GM21576 (cell line): ENCODE measurements around the gene NMU.
"Not testable (repeated sequence)": the region's sequence is repeated elsewhere in the genome, so short reads cannot be mapped to it uniquely, and the experiment has no call there.

Experiments
- ATAC-seq: cut with Tn5 transposase; IDR thresholded peaks from one replicate; pipeline ENCODE4 v1.9.1; 2021; ENCODE audit warnings: mild to moderate bottlenecking, moderate library complexity; ENCODE audit not compliant: unreplicated experiment

Gene NMU, protein sequence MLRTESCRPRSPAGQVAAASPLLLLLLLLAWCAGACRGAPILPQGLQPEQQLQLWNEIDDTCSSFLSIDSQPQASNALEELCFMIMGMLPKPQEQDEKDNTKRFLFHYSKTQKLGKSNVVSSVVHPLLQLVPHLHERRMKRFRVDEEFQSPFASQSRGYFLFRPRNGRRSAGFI

DNA sequence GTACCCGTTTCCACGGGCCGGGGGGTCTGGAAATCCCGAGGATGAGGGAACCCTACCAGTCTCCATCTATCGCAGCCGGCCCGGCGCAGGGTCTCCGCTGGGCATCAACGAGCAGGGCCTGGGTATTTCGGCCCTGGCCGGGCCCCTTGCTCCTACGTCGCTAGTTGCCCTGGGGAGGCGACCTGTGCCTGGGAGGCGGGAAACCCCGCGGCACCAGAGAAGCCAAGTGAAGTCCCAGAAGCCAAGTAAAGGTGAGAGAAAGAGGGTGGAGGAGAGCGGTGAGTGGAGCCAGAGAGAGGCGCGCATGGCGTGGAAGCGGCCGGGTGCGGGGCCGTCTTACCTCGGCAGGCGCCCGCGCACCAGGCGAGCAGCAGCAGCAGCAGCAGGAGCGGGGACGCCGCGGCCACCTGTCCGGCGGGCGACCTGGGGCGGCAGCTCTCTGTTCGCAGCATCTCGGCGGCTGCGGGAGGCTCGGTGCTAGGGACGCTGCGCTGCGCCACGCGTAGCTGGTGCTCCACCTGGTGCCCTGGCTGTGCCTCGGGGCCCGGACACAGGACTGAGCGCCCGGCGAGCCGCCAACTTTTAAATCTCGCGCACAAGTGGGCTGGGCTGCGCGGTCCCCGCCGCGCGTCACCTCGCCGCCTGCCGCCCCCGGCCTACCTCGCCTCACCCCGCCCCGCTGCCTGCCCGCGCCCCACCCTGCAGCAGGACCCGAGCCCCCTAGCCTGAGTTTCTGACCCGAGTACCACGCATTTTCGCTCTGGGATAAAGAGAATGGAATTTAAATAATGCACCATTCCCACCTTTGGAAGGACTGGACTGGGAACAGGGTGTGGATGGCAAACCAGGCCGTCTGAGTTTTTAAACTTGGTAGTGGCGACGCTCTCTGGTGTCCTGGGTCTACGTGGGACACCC lies at the start of gene NMU:
Gene NMU (minus strand): TSS at position 558 of the 915 bp plus-strand sequence. CDS start 106 bp downstream, at position 452.
- peak; percentile 78 for ATAC-seq

DNA sequence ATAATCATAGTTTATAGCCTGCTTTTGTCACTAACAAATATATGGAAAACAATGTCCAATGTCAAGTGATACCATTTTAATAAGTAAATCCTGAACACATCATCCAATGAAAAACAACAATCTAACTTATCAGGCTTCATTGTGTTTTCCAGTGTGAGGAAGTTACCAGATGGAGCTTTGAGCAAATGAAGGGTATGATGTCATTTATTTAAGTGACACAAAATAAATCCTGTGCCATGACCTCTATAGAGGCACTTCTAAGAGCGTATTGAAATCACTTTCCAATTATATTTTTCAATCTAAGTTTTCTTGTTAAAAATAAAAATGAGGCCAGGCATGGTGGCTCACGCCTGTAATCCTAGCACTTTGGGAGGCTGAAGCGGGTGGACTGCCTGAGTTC lies 48.2 kb upstream of the NMU start:
- no peak for ATAC-seq

GRCh38 chr4:55682797-55683196 lies 46.7 kb upstream of the NMU start:
- ATAC-seq, result not testable (repeated sequence)

DNA sequence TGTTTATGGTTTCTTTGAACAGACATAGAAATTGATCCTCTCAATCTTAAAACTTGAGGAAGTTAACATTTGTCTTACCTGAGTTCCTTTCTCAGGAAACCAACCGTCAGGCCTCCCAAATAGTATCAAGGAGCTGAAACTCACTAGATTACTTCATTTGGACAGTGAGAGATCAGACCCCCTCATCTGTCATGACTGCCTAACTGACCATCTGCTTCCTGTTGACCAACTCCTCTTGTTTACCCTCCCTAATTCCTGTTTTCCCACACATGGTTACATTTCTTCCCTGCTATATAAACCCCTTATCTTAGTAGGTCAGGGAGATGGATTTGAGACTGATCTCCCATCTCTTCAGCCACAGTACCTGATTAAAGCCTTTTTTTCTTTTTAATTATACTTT lies 46.2 kb upstream of the NMU start:
- ATAC-seq, result no peak

DNA sequence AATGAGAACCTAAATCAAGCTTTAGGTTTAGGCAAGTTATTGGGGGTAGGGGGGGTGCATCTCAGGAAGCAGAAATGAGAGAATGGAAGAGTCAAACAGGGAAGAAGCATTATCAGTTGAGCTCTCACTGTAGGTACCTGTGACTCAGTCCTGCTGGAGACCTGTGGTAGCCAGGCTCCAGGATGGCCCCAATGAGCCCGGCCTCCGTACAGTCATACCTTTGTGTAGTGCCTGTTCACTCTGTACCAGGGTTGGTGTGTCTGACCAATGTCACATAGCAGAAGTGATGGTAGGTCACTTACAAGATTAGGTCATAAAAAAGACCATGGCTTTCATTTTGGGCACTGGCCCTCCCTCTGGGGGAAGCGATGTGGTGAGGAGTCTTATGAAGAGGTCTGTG lies 45.3 kb upstream of the NMU start:
- no peak for ATAC-seq

GRCh38 chr4:55675196-55675793 lies 39.2 kb upstream of the NMU start:
- no peak for ATAC-seq

DNA sequence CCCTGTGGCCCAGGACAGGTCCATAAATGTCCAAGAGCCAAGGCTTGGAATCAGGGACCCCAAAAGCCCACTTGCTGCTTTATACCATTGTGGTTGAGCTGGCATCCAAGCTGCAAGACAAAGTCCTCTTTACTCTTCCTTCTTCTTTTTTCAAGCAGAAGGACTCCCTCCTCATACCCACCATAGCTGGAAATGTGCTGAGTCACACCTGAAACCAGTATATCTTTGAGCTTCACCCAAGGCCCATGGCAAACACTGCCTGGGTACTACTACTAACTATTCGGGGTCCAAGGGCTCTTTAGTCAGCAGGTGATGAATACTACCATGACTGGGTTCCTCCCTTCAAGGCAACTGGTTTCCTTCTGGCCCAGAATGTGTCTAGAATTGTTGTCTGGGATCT lies 37.3 kb upstream of the NMU start:
- no peak for ATAC-seq

DNA sequence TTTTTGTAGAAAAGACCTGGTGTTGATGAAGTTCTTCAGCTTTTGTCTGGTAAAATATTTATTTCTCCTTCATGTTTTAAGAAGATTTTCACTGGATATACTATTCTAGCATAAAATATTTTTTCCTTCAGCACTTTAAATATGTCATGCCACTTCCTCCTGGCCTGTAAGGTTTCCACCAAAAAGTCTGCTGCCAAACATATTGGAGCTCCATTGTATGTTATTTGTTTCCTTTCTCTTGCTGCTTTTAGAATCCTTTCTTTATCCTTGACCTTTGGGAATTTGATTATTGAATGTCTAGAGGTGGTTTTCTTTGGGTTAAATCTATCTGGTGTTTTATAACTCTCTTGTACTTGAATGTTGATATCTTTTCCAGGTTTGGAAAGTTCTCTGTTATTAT lies 35.6 kb upstream of the NMU start:
- ATAC-seq, result no peak

- no peak for ATAC-seq
Observed at GRCh38 chr4:55670695-55671094, 34.6 kb upstream of the NMU start.

GRCh38 chr4:55668449-55668848 lies 32.4 kb upstream of the NMU start:
- ATAC-seq, result no peak

DNA sequence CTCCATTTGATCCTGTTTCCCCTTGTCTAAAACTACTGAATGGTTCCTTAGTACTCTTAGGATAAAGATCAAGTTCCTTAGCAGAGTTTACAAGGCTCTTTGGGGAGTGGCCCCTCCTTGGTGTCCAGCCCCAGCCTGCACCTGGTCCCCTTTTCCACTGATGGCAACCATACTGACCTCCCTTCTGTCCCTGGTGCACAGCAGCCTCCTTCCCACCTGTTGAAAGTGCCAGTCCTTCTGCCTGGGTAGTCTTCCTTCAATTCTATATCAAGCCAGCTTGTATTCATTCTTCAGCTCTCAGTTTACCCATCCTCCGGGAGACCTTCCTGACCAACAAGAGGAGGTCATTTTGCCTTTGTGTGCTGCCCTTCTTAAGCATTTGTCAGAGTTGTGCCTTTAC lies 30.4 kb upstream of the NMU start:
- ATAC-seq, result no peak

DNA sequence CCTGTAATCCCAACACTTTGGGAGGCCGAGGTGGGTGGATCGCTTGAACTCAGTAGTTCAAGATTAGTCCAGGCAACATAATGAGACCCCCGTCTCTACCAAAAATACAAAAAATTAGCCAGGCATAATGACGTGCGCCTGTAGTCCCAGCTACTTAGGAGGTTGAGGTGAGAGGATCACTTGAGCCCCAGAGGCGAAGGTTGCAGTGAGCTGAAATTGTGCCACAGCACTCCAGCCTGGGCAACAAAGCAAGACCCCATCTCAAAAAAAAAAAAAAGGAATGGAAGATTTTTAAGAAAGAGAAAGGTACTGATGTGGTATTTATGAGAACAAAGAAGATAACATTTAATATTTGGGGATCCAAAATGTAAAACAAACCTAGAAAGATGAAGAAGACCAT lies 27.0 kb upstream of the NMU start:
- ATAC-seq, result no peak

DNA sequence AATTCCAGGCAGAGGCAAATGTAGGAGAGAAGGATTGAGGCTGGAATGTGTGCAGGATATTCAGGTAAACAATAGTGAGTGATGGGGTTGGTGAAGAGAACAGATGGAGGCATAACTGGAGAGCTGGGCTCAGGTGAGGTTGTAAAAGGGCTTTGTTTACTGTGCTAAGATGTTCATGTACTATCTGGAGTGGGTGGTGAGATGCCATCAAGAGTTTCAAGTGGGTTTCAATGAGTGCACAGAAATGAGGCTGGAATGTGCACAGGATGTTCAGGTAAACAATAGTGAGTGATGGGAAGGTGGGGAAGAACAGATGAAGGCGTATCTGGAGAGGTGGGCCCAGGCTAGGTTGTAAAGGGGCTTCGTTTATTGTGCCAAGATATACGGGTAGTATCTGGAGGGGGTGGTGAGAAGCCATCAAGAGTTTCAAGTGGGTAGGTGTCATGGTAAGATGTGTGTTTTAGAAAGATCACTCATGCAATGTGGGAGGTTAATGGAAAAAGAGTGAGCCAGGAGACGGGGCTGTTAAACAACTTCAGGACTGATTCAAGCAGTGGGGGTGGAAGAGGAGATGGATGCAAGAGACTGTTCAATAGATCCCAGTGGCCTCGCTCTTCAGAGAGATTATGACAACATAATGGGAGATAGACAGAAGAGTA lies 25.4 kb upstream of the NMU start:
- no peak for ATAC-seq

GRCh38 chr4:55658657-55659056 lies 22.6 kb upstream of the NMU start:
- no peak for ATAC-seq

- ATAC-seq, result no peak
Observed at GRCh38 chr4:55654131-55654530, 18.0 kb upstream of the NMU start.

DNA sequence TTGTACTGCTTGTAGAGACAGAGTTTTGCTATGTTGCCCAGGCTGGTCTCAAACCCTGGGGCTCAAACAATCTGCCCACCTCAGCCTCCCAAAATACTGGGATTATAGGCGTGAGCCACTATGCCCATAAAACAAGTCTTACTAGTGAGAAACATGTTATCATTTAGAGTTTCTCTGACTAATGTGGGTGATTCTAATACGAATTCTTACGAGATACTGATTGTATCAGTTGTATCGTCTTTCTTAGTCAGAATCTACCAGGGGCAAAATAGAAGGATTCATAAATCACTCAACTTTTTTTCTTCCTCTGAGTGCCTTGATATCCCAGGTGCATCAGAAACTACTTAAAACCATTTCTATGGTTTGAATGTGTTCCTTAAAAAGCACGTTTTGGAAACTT lies 14.4 kb upstream of the NMU start:
- ATAC-seq, result no peak

- ATAC-seq, result no peak
Observed at GRCh38 chr4:55637272-55637820, 1.2 kb upstream of the NMU start.

- no peak for ATAC-seq
Observed at GRCh38 chr4:55636656-55636999, 530 bp upstream of the NMU start.

GRCh38 chr4:55635282-55635681 lies 816 bp downstream of the NMU start:
- ATAC-seq, result no peak

- no peak for ATAC-seq
Observed at GRCh38 chr4:55634417-55635128, 1.5 kb downstream of the NMU start.

GRCh38 chr4:55633903-55634302 lies 2.2 kb downstream of the NMU start:
- ATAC-seq, result no peak
